Measurements from ENCODE around the gene ACTR1A.

- TF ChIP-seq CTCF (IDR thresholded peaks at IDR 0.05; ENCODE audit: low read length) (no peak), EZH2 (IDR thresholded peaks at IDR 0.05; ENCODE audit: borderline replicate concordance, low read length) (no peak)
Observed at GRCh38 chr10:102527546-102527945, 25.0 kb upstream of the ACTR1A start.

Measured in OCI-LY1 (cell line).